Adipocyte (in vitro differentiated cells): ENCODE results near the gene IL17RB.

ENCODE experiments used
- DNase-seq: peaks from one replicate; pipeline ENCODE4 v3.0.0-alpha.2; 2015; ENCODE audit warnings: low read depth
- H3K27me3 ChIP-seq: replicated peaks from 2 replicates; pipeline ENCODE4 v1.7.0; 2013; ENCODE audit warnings: mild to moderate bottlenecking, low read length, moderate library complexity; ENCODE audit not compliant: control insufficient read depth, insufficient read depth
- H3K36me3 ChIP-seq: 2 replicates; pipeline ENCODE4 v1.7.0; 2013; ENCODE audit warnings: low read length, mild to moderate bottlenecking, moderate library complexity; ENCODE audit not compliant: control insufficient read depth, insufficient read depth, severe bottlenecking
- H3K4me1 ChIP-seq: 2 replicates; pipeline ENCODE4 v1.7.0; 2013; ENCODE audit warnings: mild to moderate bottlenecking, low read length, moderate library complexity; ENCODE audit not compliant: control insufficient read depth, insufficient read depth
- H3K4me3 ChIP-seq: 2 replicates; pipeline ENCODE4 v1.7.0; 2013; ENCODE audit warnings: mild to moderate bottlenecking, low read length, moderate library complexity
- H3K9ac ChIP-seq: 2 replicates; pipeline ENCODE4 v1.7.0; 2013; ENCODE audit warnings: mild to moderate bottlenecking, low read length, moderate library complexity
- H3K9me3 ChIP-seq: 2 replicates; pipeline ENCODE4 v1.7.0; 2013; ENCODE audit warnings: mild to moderate bottlenecking, low read length, moderate library complexity; ENCODE audit not compliant: control insufficient read depth

Gene IL17RB

GRCh38 chr3:53823026-53823955 is 23.1 kb upstream of the IL17RB start:
- peaks cover 6% of the 10 kb centered on the region for H3K27me3 ChIP-seq
- H3K9ac ChIP-seq: no peak overlapping the region
- no peaks in the 10 kb centered on the region for H3K4me1 ChIP-seq
- DNase-seq: no peak
- no peak overlapping the region for H3K4me3 ChIP-seq
- H3K9me3 ChIP-seq: no peaks in the 10 kb centered on the region
- no peaks in the 10 kb centered on the region for H3K36me3 ChIP-seq

DNA sequence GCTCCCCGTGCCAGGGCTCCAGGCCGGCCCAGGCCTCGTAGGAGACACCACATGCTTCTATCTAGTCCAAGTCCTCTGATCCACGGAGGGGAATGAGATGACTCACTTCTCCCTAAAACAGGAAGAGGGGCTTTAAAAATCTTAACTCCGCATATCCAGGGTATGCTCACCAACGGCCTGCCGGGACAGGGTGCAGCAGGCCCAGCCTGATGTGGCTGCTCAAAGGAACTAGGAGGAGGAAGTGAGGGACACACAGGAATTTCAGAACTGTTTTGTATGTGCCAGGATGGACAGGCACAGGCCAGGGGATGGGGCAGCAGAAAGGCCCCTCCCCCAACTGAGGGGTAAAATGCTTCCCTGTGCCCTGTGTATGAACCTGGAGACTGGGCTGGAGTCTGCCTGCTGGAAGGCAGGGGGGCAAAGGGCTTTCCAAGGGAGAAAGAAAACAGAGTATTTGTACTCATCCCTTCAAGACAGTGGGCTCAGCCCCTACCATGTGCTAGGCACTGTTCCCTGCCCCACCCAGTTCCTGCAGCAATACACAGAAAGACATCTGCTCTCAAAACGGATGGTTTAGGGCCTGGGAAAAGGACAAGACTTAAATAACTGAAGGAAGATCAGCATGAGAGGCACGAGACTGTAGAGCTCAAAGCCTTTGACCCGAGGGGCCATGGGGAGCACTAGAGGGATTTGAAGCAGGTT is 22.3 kb upstream of the IL17RB start:
- no peaks in the 10 kb centered on the region for H3K9me3 ChIP-seq
- no peaks in the 10 kb centered on the region for H3K36me3 ChIP-seq
- no peaks in the 10 kb centered on the region for H3K4me1 ChIP-seq
- H3K27me3 ChIP-seq: no peaks in the 10 kb centered on the region
- H3K4me3 ChIP-seq: no peak overlapping the region
- DNase-seq: no peak
- H3K9ac ChIP-seq: no peak overlapping the region

DNA sequence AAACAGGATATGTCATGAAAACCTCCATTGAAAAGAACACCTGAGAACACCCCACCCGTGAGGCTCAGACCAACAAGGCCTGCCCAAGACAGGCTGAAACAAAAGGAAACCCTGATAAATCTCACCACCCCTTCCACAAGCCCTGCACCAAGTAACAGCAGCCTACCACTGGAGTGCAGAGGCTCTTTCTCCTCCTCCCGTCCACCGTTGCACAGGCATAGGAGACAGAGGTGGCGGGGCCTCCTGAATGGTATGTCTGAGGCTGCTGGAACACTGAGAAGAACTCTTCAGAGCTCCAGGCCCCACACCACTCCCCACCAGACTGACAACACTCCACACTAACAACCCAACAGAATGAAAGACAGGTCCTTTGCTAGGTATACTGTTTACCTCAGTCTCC is 21.6 kb upstream of the IL17RB start:
- Histone ChIP-seq H3K4me1 (no peaks in the 10 kb centered on the region), H3K4me3 (no peak overlapping the region), H3K36me3 (no peaks in the 10 kb centered on the region), H3K9ac (no peak overlapping the region), H3K9me3 (no peaks in the 10 kb centered on the region), H3K27me3 (no peaks in the 10 kb centered on the region)
- no peak for DNase-seq

- no peak overlapping the region for H3K4me3 ChIP-seq
- H3K9ac ChIP-seq: no peak overlapping the region
- no peak for DNase-seq
- H3K27me3 ChIP-seq: no peaks in the 10 kb centered on the region
- no peaks in the 10 kb centered on the region for H3K36me3 ChIP-seq
- H3K4me1 ChIP-seq: no peaks in the 10 kb centered on the region
- no peaks in the 10 kb centered on the region for H3K9me3 ChIP-seq
Measured at GRCh38 chr3:53826048-53826447, 20.3 kb upstream of the IL17RB start.

- H3K9me3 ChIP-seq: no peaks in the 10 kb centered on the region
- no peaks in the 10 kb centered on the region for H3K4me1 ChIP-seq
- no peak overlapping the region for H3K4me3 ChIP-seq
- H3K27me3 ChIP-seq: no peaks in the 10 kb centered on the region
- no peaks in the 10 kb centered on the region for H3K36me3 ChIP-seq
- H3K9ac ChIP-seq: no peak overlapping the region
- no peak for DNase-seq
Measured at GRCh38 chr3:53828581-53828980, 17.8 kb upstream of the IL17RB start.

GRCh38 chr3:53829605-53830004 is 16.8 kb upstream of the IL17RB start:
- Histone ChIP-seq H3K27me3 (no peaks in the 10 kb centered on the region), H3K4me3 (no peak overlapping the region), H3K4me1 (no peaks in the 10 kb centered on the region), H3K36me3 (no peaks in the 10 kb centered on the region), H3K9me3 (no peaks in the 10 kb centered on the region), H3K9ac (no peak overlapping the region)
- DNase-seq: no peak

DNA sequence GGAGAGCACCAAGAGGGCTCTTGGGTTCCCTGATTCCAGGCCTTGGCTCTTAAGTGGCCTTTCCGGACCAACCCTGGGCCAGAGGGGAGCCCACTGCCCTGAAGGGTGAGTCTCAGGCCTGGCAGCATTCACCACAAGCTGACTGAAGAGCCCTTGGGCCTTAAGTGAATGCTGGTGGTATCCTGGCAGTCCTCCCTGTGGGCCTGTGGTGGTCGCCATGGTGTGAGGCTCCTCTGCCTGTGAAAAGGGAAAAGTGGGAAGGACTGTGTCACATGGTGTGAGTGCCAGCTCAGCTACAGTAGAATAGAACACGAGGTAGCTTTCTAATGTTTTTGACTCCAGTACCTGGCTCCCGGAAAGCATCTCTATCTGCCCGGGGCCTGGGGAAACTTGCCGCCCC is 15.4 kb upstream of the IL17RB start:
- Histone ChIP-seq H3K27me3 (no peaks in the 10 kb centered on the region), H3K4me1 (no peaks in the 10 kb centered on the region), H3K9ac (no peak overlapping the region), H3K4me3 (no peak overlapping the region), H3K36me3 (no peaks in the 10 kb centered on the region), H3K9me3 (no peaks in the 10 kb centered on the region)
- no peak for DNase-seq

DNA sequence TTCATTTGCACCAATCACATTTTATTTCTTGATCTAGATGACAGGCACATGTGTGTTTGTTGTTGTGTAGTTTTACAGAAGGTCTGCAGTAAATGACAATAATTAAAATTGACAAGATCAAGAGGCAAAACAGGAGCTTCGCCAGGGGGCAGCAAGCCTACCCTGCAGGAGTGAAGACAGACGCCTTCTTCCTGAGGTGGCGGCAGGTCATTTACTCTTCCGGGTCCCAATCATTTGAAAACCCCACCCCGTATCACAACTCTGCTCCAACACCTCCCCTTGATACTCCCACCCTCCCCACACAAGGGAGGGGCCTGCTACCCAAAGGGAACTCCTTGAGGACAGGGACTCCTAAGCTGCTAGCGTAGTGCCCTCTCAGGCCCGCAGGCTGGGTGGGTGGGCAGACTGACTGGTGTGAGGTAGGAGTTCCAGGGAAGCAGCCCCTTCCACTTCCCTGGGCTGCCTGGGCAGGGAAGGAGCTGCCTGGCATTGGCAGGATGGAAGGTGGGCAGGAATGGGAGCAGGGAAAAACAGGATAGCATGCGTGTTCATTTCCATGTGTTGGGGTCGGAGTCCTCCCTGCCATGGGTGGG is 13.2 kb upstream of the IL17RB start:
- H3K4me1 ChIP-seq: no peaks in the 10 kb centered on the region
- no peak overlapping the region for H3K9ac ChIP-seq
- H3K4me3 ChIP-seq: no peak overlapping the region
- H3K36me3 ChIP-seq: no peaks in the 10 kb centered on the region
- no peak for DNase-seq
- no peaks in the 10 kb centered on the region for H3K9me3 ChIP-seq
- H3K27me3 ChIP-seq: no peaks in the 10 kb centered on the region

DNA sequence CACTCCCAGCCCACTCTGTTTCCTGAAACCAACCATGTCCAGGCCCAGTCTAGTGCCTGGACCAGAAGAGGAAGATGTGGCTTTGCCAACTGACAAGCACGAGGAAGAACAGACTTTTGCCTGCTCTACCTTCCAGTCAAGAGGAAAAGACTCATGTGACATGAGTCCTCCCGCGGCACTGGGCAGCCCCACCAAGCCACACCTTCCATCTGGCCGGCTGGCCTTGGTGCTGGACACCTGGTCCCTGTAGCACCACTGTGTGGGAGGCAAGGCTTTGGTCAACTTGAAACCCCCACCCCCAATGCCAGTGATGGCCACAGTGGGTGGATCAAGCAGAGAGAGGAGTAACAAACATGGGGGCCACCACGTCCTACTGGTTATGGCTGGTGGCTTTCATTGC is 12.7 kb upstream of the IL17RB start:
- H3K4me1 ChIP-seq: no peaks in the 10 kb centered on the region
- no peaks in the 10 kb centered on the region for H3K27me3 ChIP-seq
- DNase-seq: no peak
- no peaks in the 10 kb centered on the region for H3K9me3 ChIP-seq
- no peak overlapping the region for H3K4me3 ChIP-seq
- no peak overlapping the region for H3K9ac ChIP-seq
- no peaks in the 10 kb centered on the region for H3K36me3 ChIP-seq

DNA sequence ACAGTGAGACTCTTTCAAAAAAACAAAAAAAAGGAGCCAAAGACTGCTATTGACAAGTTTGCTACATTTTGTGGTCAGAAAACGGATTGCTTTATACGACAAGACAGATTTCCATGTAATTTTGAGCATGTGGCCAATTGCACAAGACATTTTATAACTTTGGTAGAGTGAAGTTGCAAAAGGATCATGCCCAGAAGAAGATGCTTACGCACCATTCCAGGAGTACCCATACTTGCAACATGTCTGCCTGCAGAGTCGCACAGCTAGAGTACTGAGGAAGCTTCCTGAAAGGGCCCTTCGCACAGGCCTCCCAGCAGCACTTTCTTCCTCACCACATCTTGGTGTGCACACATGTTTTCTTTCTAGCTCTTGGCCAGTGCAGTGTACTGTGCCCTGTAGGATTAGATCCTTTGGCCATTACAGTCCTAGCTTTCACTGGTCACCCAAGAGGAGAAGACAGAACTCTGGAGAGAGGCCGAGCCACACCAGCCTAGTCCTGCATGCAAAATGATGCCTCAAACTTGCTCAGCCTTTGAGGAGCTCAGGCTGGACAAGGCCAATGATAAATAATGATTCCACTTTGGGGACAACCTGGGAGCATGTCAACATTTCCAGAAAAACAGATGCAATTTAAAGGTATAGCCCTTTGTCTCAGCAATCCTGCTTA is 11.8 kb upstream of the IL17RB start:
- no peaks in the 10 kb centered on the region for H3K27me3 ChIP-seq
- no peak overlapping the region for H3K4me3 ChIP-seq
- DNase-seq: no peak
- H3K36me3 ChIP-seq: no peaks in the 10 kb centered on the region
- no peaks in the 10 kb centered on the region for H3K9me3 ChIP-seq
- H3K9ac ChIP-seq: no peak overlapping the region
- H3K4me1 ChIP-seq: no peaks in the 10 kb centered on the region

GRCh38 chr3:53835257-53835656 is 11.1 kb upstream of the IL17RB start:
- H3K9ac ChIP-seq: no peak overlapping the region
- no peaks in the 10 kb centered on the region for H3K4me1 ChIP-seq
- H3K36me3 ChIP-seq: no peaks in the 10 kb centered on the region
- DNase-seq: no peak
- no peaks in the 10 kb centered on the region for H3K27me3 ChIP-seq
- H3K9me3 ChIP-seq: no peaks in the 10 kb centered on the region
- no peak overlapping the region for H3K4me3 ChIP-seq
